Measurements from ENCODE around the gene TBC1D17.

Gene TBC1D17

DNA sequence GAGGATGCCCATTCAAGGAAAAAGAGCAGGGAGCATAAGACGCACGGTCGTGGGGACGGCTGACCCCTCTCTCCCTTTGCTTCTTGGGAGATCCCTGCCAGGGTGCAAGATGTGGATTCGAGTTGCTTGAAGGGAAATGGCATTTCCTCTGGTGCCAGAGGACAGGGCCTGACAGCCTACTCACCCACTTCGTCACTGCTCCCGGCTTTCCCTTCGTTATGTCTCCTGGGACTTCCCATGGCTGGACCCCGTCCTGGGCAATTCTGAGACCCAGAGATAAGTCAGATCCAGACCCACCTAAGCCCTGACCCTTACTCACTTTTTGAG lies 1.2 kb downstream of the TBC1D17 start:
- Histone ChIP-seq H3K9me2 (replicated peaks; ENCODE audit: control insufficient read depth, low read length) (no peaks in the 10 kb centered on the region), H3K27me3 (ENCODE audit: control insufficient read depth, low read length) (no peaks in the 10 kb centered on the region), H3K79me2 (ENCODE audit: control insufficient read depth, low read length) (peaks cover 23% of the 10 kb centered on the region), H3K4me2 (ENCODE audit: low read length) (peak overlapping the region; percentile 71), H3K4me3 (ENCODE audit: low read length) (peak overlapping the region; percentile 90), H3K4me1 (ENCODE audit: control insufficient read depth, low read length) (peaks cover 22% of the 10 kb centered on the region), H3F3A (ENCODE audit: control insufficient read depth, insufficient read depth) (no peaks in the 10 kb centered on the region), H3K9me3 (ENCODE audit: control insufficient read depth, insufficient read depth, low read length) (peaks cover 3% of the 10 kb centered on the region; the same call in 1 of the 2 replicates), H3K27ac (ENCODE audit: low read depth, low read length) (no peak overlapping the region), H4K20me1 (ENCODE audit: control insufficient read depth, insufficient read depth, low read depth, low read length) (no peaks in the 10 kb centered on the region), H3K36me3 (ENCODE audit: control insufficient read depth, low read length) (peaks cover 22% of the 10 kb centered on the region)
- TF ChIP-seq EZH2phosphoT487 (IDR thresholded peaks at IDR 0.05; ENCODE audit: borderline replicate concordance, low read length) = no peak
- TF ChIP-seq, protein P1, sequence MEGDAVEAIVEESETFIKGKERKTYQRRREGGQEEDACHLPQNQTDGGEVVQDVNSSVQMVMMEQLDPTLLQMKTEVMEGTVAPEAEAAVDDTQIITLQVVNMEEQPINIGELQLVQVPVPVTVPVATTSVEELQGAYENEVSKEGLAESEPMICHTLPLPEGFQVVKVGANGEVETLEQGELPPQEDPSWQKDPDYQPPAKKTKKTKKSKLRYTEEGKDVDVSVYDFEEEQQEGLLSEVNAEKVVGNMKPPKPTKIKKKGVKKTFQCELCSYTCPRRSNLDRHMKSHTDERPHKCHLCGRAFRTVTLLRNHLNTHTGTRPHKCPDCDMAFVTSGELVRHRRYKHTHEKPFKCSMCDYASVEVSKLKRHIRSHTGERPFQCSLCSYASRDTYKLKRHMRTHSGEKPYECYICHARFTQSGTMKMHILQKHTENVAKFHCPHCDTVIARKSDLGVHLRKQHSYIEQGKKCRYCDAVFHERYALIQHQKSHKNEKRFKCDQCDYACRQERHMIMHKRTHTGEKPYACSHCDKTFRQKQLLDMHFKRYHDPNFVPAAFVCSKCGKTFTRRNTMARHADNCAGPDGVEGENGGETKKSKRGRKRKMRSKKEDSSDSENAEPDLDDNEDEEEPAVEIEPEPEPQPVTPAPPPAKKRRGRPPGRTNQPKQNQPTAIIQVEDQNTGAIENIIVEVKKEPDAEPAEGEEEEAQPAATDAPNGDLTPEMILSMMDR (IDR thresholded peaks at IDR 0.05; ENCODE audit: low read depth, low read length, poor library complexity, severe bottlenecking) = no peak

DNA sequence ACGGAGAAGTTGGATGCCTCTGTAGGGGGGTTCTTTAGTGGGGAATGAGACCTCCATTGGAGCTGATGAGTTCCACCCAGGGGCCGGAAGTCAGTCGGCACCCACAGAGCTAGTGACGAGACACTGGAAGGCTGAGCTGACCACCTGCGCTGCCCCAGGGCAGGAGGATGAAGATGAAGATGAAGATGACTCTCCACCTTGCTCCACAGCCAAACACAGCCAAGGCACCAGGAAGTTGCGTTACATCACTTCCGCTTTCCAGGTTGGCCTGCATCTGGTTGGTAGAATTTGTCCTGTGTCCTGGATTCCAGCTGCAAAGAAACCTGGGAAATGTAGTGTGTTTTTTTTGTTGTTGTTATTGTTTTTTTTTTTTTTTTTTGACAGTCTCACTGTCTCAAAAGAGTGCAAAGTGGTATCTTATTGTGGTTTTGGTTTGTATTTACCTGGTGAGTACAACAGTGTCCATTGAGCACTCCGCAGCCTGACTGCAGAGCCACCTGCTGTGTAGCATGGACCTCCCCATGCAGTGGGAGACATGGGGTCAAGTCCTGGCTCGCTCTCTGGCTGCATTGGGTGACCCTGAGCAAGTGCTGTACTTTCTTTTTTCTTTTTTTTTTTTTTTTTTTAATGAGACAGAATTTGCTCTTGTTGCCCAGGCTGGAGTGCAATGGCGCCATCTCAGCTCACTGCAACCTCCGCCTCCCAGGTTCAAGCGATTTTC lies 1.9 kb downstream of the TBC1D17 start:
- Histone ChIP-seq H3K9me2 (replicated peaks; ENCODE audit: control insufficient read depth, low read length) (no peaks in the 10 kb centered on the region), H3K4me3 (ENCODE audit: low read length) (no peak overlapping the region), H4K20me1 (ENCODE audit: control insufficient read depth, insufficient read depth, low read depth, low read length) (no peaks in the 10 kb centered on the region), H3K4me2 (ENCODE audit: low read length) (no peak overlapping the region; the same call in 1 of the 2 replicates), H3K27ac (ENCODE audit: low read depth, low read length) (no peak overlapping the region), H3K4me1 (ENCODE audit: control insufficient read depth, low read length) (peaks cover 22% of the 10 kb centered on the region), H3K79me2 (ENCODE audit: control insufficient read depth, low read length) (peaks cover 22% of the 10 kb centered on the region), H3K27me3 (ENCODE audit: control insufficient read depth, low read length) (no peaks in the 10 kb centered on the region), H3K36me3 (ENCODE audit: control insufficient read depth, low read length) (peaks cover 22% of the 10 kb centered on the region), H3F3A (ENCODE audit: control insufficient read depth, insufficient read depth) (no peaks in the 10 kb centered on the region), H3K9me3 (ENCODE audit: control insufficient read depth, insufficient read depth, low read length) (peaks cover 3% of the 10 kb centered on the region; the same call in 1 of the 2 replicates)
- TF ChIP-seq EZH2phosphoT487 (IDR thresholded peaks at IDR 0.05; ENCODE audit: borderline replicate concordance, low read length) = no peak
- TF ChIP-seq, protein P1 (IDR thresholded peaks at IDR 0.05; ENCODE audit: low read depth, low read length, poor library complexity, severe bottlenecking) = no peak

DNA sequence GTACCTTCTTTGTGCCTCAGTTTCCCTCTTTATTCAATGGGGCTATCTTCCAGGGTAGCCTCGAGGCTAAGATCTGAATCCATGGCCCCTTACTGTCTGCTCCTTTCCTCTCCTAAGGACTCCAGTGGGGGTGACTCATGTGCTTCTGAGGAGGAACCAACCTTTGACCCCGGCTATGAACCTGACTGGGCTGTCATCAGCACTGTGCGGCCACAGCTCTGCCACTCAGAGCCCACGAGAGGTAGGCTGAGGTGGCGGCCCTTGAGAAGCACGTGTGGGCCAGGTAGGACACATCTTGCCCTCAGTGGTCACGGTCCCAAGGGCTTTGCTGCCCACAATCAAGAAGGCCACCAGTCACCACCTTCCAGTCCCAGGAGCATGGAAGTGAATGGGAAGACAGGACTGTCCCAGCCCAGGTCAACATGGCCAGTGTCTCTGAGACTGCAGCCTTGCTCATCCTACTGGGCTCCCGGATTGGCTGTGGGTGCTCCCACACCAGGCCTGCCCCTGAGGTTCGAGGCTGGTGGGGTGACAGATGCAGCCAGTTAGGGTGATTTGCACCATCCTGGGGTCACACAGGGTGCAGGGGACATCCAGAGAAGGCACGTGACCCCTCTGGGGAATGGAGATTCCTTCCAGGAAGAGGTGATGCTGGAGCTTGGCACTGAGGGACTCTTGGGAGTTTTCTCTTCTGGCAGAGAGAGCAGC lies 2.8 kb downstream of the TBC1D17 start:
- H3K79me2 ChIP-seq (ENCODE audit: control insufficient read depth, low read length) = peaks cover 12% of the 10 kb centered on the region
- H3K27me3 ChIP-seq (ENCODE audit: control insufficient read depth, low read length) = no peaks in the 10 kb centered on the region
- H3K9me2 ChIP-seq (replicated peaks; ENCODE audit: control insufficient read depth, low read length) = no peaks in the 10 kb centered on the region
- no peak overlapping the region for H3K27ac ChIP-seq (ENCODE audit: low read depth, low read length)
- peaks cover 22% of the 10 kb centered on the region for H3K36me3 ChIP-seq (ENCODE audit: control insufficient read depth, low read length)
- no peak overlapping the region for H3K4me2 ChIP-seq (ENCODE audit: low read length)
- no peaks in the 10 kb centered on the region for H4K20me1 ChIP-seq (ENCODE audit: control insufficient read depth, insufficient read depth, low read depth, low read length)
- peaks cover 3% of the 10 kb centered on the region; the same call in 1 of the 2 replicates for H3K9me3 ChIP-seq (ENCODE audit: control insufficient read depth, insufficient read depth, low read length)
- H3K4me3 ChIP-seq (ENCODE audit: low read length) = no peak overlapping the region
- peaks cover 18% of the 10 kb centered on the region for H3K4me1 ChIP-seq (ENCODE audit: control insufficient read depth, low read length)
- TF ChIP-seq, protein P1 (IDR thresholded peaks at IDR 0.05; ENCODE audit: low read depth, low read length, poor library complexity, severe bottlenecking) = no peak
- TF ChIP-seq EZH2phosphoT487 (IDR thresholded peaks at IDR 0.05; ENCODE audit: borderline replicate concordance, low read length) = no peak
- no peaks in the 10 kb centered on the region for H3F3A ChIP-seq (ENCODE audit: control insufficient read depth, insufficient read depth)
